Activated naive CD4-positive, alpha-beta T cell treated with anti-CD3 and anti-CD28 coated beads, Interleukin-2, amount 50 U/mL, for 16 hours (primary cell): ENCODE data around the gene IMPDH2.

Source experiments
- DNase-seq: peaks from one replicate; pipeline ENCODE4 v3.0.0-alpha.2; 2020

IMPDH2 gene

DNA sequence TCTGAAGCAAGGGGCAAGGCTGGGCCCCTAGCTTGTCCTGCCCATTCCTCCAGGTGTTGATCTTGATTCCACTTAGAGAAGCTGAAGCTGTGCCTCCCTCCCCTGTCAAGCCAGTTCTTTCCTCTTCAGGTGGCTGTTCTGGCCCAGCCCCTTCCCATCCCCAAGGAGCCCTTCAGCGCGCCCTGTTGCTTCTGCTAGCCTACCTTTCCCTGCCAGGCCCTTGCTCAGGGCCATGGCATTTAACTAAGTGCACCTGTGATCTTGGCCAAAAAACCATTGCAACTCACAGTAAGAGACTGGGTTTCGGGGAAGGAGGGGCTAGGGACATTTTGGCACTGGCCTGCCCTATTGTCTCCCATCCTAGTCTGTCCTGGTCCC is 23.9 kb downstream of the IMPDH2 start:
- no peak for DNase-seq

DNA sequence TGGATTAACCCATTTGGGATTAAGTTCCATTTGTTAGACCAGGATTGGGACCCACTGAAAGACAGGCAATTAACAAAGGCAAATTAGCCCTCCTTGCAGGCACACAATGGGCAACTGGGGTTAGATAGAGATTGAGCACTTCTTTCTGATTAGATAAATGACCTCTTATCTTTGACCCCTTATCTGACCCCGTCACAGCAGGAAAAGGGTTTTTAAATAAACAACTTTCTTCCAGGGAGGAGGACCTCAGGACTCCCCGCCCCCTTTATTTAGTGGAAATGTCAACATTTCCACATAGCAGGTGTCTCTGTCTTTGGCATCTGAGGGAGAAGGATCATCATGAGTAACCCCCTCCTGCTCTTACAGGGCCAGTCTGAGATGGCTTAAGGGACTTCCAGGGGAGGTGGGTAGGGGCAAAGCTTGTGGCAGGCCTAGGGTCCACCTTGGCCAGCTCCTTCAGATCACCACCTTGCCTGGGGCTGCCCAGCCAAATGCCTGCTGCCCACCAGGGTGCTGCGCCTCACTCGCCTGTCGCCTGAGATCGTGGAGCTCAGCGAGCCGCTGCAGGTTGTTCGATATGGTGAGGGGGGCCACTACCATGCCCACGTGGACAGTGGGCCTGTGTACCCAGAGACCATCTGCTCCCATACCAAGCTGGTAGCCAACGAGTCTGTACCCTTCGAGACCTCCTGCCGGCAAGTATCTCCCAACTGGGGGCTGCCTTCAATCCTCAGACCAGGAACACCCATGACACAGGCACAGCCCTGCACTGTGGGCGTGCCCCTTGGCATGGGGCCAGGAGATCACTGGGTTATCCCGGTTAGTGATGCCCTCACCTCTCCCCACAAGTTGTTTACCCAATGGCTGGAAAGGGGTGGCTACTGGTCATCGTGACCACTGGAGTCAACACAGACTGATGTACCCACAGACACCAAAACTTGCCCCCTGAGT is 24.6 kb downstream of the IMPDH2 start:
- DNase-seq: no peak

DNA sequence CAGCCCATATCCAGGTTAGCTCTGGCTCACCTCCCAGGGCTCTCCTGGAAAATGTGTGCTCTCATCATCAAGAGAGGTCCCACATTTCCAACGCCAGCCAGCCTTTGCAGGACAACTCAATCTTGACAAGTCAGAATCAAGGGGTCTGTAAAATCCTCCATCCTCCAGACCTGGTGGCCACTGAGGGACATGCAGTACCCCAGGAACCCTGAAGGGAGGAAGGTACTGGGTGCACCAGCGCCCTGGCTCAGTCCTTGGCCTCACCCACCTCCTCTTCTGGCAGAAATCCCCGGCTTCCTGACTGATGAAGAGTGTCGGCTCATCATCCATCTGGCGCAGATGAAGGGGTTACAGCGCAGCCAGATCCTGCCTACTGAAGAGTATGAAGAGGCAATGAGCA is 28.0 kb downstream of the IMPDH2 start:
- DNase-seq: no peak

DNA sequence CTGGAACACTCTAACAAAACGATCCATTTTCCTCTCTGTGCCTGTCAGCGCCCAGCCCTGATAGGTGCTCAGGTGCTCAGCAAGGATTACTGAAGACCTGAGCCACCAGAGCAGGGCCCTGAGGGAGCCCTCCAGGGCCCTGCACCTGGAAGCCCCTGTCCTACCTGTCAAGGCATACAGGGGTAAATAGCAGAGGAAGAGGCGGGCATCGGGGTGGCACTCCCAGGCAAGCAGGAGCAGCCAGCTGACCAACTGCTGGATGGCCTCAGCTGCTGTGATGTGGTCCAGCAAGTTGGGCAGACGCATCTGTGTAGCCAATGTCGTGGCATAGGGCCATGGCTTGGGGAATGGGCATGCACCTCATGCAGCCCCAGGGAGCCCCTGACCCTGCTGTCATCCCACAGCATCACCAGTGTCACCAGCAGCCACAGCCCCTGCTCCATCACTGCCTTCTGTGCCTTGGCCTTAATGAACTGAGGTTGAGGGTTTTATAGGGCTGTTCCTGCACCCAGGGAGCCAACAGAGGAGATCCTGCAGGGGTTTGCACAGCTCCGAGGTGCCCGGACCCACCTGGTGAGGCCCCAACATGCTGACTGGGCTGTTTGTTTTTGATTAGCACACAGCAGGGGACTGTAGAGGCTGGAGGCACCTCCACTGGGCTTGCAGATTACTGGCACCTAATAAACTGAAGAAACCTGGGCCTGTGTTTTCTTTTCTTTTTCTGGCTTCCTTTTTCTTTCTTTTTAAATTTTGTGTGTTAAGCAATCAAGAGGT is 29.9 kb downstream of the IMPDH2 start:
- DNase-seq: no peak

DNA sequence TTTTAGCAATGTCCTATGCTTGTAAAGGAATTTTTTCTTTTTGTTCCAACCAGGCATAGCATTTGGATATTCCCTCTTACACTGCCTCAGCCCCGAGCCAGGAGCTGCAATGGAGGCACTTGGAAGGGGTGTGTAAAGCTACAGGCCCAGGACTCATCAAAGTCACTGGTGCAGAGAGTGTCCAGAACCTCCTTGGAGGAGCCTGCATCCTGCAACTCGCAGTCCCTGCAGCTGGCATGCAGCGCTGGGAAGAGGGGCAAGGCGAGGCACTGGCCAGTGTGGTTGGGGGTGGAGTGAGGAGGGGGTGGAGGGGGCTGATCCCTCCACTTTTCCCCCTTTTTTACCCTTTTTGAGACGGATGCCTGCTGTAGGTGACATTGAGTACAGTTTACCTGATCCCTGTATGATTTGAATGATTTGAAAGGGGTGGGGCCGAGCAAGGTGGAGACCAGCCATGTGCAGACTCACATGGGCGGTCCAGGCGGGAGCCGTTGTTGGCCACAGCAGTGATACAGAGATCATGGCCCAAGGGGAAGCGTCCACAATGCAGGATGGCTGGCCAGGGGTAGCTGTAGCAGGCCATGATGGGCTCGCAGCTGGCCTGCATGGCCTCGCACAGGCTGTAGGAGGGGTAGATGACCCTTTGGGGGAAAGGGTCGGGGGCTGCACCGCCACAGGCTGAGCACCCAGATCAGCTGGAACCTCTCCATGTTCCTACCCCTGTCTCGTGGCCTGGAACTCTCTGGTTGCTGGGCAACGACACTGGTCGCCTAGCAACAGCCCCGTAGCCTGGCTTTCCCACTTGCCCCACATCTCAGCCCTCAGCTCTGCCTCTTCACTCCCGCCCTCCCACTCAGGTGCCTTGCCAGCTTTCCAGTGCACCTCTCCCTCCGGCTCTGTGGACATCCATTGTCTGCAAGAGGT is 31.2 kb downstream of the IMPDH2 start:
- no peak for DNase-seq

DNA sequence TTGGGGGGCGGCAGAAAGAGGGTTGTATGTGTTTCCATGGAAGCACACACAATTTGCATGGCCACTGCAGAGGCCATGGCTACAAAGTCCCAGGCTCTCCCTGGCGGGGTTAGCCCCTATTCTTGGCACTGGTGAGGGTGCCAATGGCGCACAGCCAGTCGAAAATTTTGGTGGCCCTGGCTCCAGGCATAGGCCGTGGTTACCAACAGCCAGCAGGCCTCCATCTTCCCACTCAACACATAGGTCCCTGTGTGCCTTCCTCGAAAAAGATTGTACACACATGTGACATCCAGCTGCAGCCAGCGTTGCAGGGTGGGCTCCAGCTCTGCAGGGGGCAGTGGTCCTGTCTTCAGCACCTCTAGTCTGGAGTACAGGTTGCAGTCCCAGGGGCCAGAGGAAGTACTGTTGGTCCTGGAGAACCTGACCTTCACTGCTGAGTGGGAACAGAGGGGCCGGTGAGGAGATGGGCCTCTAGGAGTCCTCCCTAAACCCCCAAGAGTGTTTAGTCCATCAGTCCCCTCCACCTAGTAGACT is 32.0 kb downstream of the IMPDH2 start:
- DNase-seq: no peak

DNA sequence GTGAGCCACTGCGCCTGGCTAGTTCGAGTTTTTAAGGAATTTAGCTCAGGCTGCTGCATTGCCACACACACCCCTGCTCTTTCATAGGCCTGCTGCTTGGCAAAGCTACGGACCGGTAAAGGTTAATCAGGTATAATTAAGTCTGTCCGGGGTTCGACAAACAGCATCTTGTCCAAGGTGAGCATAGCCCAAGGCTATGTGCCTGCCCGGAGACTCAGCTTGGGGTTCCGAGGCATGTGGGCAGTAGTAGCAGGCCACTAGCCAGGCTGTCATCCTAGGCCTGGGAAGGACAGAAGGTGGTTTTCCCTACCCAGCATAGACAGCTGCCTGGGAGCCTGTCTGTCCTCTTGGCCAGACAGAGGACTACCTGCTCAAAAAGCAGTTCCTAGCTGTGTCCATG is 32.6 kb downstream of the IMPDH2 start:
- no peak for DNase-seq

DNA sequence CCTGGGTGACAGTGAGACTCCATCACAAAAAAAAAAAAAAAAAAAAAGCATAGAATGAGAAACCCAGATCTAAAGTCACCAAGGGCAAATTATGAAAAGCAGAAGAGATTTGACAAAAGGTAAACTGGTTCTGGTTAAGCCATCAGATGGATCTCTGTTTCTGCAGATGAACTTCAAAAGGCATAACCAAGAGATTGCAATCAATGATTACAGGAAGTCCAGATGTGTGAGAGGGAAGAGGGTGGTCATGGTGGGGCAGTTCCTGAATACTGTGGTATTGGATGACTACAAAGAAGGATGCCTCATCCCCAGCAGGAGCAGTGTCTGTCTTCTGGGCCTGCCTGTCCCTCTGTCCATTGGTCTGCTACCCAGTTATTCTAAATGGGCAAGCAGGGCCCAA is 35.4 kb downstream of the IMPDH2 start:
- no peak for DNase-seq

DNA sequence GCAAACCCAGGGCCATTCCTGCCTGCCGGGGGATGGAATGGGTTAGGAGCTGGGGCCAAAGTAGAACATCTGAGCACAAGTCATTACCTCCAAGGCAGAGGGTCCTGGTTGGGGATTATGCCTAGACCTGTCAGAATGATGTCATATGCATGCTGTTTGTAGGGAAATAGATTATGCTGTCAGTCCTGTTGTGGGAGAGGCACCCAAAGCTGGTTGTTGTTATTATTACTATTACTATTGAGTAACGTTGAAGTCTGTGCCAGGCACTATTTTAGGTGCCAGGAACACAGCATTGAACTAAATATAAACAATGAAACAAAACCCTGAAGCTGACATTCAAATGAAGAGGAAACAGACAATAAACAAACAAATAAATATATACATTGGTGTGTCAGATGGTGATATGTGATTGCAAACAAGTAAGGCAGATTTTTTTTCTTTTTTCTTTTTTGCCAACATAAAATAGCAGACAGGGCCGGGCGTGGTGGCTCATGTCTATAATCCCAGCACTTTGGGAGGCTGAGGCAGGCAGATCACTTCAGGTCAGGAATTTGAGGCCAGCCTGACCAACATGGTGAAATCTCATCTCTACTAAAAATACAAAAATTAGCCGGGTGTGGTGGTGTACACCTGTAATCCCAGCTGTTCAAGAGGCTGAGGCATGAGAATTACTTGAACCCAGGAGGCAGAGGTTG is 37.2 kb downstream of the IMPDH2 start:
- DNase-seq: no peak

DNA sequence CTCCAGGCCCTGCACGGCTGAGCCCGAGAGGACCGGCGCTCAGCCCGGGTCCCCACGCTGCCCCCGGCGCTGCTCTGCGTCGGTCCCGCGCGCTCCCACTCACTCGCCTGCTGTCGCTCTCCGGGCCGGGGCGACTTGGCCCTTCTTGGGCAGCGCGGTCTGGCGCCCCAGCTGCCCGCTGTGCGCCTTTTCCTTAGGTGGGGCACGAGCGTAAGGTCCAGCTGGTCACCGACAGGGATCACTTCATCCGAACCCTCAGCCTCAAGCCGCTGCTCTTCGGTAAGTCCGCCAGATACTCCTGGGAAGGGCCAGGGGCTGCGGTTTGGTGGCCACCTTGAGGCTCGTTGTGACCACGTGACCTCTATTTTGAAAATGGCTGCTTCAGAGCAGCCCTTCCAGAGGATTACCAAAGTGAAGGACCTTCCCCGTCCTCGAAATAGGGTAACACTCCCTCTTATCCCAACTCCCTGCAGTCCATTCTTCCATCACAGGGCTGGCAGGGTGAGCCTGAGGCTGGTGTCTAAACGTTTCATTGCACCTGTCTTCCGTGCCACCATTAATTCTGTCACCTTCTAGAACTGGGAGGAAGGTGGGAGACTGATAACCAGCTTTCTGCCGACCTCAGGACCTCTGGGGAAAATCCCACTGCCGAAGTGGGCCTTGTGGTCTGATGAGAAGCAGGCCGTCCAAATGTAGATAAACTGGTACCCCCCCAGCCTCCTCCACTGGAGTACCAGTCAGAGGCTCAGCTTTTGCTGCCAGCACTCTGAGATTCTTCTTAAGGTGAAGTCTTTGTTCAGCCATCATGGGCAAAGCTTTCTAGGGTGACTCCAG is 38.3 kb downstream of the IMPDH2 start:
- DNase-seq: no peak

DNA sequence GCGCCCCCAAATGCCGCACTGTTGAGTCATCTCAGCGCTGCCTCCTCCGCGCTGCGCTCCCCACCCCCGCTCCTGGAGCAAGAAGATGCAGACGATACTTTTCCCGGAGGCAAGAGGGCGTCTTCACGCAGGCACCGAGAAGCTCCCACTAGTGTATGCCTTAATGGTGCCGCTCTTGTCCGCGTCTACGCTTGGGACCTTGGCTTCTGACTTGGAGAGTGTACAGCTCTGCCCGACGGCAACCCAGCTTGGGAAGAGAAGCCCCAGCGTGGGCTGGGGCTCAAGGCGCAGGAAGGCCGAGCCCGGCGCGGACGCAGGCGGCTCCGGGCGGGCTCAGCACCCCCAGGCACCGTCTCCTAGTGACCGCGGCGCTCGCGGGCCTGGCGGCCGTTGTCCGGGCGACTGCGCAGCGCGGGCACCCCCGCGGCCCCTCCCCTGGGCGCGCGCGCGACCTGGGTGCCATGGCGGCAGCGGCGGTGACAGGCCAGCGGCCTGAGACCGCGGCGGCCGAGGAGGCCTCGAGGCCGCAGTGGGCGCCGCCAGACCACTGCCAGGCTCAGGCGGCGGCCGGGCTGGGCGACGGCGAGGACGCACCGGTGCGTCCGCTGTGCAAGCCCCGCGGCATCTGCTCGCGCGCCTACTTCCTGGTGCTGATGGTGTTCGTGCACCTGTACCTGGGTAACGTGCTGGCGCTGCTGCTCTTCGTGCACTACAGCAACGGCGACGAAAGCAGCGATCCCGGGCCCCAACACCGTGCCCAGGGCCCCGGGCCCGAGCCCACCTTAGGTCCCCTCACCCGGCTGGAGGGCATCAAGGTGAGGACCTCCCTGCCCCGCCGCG is 39.2 kb downstream of the IMPDH2 start, which contains the start of gene P4HTM:
TSS of gene P4HTM (plus strand) at position 446 of the 840 bp plus-strand sequence. CDS start at position 462, 16 bp downstream.
- peak; percentile 84 for DNase-seq

DNA sequence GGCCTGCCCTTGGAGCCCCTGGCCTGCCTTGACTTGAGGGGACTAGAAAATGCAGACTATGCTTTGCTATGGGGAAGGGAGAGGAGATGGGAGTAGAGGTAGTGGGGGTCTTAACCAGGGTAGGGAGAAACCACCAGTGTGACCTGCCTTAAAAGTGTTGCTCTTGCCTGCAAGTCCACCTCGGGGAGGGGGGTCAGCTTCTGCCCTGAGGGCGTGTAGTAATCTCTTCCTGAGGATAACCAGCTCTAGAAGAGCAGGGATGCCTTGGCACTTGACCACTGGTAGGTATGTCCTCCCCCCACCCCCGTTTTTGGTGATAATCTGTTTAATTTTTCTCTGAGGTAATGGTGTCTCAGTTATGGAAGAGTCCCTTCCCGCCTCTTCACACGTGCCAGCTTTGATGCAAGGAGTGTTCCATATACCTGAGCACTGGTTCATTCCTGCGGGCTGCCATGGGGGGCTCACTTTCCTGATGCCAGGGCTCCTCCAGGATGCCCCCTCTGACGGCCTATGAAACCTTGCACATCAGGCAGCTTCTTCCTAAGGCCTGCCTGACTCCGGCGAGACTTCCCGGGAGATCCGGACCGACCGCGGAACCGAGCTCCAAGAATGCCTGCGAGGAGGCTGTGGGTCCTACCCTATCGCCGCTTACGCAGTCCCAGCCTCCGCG is 39.9 kb downstream of the IMPDH2 start:
- no peak for DNase-seq

DNA sequence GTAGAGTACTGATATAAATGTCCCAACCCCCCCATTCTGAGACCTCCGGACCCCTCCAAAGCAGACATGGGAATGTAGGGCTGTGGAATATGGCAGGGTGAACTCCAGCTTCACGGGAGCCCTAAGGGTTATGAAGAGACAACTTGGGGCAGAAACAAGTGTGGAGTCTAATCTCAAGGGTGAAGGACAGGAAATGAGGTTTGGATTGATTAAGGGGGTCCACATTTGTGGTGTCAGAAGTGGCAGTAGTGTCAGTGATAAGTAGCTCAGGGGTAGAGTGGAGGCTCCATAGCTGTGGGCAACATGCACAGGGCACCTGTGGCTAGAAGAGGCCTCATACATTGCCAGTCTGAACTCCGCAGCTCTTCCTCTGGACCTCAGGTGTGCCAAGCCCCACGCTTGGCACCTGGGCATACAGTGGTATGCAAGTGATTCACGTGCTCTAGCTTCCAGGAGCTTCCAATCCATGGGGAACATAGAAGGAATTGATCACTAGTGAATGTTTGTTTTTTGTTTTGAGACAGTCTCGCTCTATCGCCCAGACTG is 43.3 kb downstream of the IMPDH2 start:
- no peak for DNase-seq

DNA sequence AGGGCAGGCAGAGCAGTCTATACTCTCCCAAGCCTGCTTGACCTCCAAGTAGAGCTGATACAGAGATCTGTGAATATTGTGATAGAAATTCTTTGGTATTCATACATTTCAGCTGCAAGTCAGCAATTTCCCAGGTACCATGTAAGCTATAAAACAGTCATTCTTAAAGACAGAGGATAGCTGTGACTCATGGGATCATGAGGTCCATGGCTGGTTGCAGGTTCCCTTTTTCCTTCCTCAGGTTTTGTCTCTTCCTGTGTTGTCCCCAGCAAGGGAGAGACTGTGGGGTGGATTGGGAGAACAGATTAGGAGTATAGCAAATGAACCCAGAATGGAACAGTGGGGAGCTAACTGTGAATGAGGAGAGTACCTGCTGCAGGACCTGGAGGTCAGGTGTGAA is 44.5 kb downstream of the IMPDH2 start:
- no peak for DNase-seq

DNA sequence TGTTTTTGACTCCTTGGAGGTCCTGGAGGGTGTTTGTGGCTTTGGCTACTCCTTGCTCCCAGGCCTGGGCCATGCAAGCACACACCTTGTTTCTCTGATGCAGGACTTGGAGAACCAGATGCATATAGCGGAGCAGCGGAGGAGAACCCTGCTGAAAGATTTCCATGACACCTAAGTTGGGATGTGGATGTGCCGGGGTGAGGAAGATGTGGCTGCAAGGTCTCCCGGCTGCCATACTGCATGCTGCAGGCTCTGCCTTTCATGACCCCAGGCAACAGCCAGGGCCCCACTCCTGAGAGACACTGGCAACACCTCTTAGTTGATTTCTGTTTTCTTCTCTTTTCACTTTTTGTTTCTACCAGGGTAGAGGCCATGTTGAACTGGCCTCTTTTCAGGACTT is 46.1 kb downstream of the IMPDH2 start:
- no peak for DNase-seq

DNA sequence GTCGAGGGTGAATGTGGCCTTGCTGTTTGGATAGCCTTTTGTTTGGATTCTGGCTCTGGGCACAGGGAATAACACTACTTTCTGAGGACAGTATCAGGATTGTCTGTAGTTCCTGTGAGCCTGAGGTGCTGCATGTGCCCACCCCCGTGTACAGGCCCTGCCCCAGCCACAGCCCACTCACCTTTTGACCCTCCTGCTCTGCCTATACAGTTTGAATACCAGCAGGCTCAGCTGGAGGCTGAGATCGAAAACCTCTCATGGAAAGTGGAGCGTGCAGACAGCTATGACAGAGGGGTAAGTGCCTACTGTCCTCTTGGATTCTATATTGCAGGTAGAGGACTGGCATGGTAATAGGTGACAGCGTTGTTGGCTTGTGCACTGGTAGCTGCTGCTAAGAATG is 46.5 kb downstream of the IMPDH2 start:
- DNase-seq: no peak

DNA sequence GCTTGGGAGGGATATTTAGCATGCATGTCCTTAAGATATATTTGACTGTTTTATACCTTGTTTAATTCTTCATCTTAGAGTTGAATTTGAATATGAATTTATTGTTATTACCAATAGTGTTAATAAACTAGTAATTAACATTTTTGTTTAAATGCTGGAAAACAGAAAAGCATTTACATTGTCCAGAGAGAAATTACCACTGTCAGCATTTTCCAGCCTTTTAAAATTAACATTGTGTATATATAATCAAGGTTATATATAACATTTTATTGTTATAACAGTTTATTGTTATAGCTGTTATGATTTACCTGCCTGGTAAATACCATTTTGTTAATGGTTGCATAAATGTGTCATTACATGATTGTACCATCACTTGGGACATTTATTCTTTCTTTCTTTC is 47.2 kb downstream of the IMPDH2 start:
- no peak for DNase-seq

DNA sequence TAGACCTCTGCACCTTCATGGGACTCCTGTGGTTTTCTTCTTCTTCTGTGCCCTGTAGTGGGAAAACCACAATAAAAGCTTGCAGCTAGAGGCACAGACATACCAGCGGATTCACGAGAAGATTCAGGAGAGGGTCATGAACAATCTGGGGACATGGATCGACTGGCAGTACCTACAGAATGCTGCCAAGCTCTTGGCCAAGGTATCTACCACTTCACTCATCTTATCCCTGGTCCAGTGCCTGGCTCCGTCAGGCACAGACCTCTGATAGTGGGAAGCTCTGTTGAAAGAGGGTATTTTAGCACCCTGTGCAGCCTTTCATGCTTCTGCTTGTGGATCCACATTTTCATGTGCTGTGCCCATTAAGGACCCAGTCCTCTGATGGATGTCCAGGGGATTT is 48.9 kb downstream of the IMPDH2 start:
- no peak for DNase-seq

DNA sequence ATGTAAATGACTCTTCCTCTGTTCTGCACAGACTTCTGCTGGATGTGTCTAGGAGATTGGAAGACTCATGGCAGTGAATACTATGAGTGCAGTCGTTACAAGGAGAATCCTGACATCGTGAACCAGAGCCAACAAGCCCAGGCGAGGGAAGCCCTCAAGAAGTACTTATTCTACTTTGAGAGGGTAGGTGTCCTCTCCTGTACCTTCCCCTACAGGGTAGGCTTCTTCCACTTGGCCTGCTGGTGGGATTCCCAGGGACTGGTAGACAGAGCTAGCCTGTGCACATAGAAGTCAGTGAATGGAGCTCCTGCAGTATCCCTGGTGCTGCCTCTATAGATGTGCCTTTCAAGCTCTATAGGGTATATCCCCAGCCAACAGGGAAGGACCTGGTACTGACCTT is 49.7 kb downstream of the IMPDH2 start:
- no peak for DNase-seq
